Measurements from ENCODE around the gene TLR1. TPM values are rescaled to one million over a fixed set of nuclear protein-coding genes. Genes with fewer than 3 reads are reported as not detected.

Gene TLR1, protein sequence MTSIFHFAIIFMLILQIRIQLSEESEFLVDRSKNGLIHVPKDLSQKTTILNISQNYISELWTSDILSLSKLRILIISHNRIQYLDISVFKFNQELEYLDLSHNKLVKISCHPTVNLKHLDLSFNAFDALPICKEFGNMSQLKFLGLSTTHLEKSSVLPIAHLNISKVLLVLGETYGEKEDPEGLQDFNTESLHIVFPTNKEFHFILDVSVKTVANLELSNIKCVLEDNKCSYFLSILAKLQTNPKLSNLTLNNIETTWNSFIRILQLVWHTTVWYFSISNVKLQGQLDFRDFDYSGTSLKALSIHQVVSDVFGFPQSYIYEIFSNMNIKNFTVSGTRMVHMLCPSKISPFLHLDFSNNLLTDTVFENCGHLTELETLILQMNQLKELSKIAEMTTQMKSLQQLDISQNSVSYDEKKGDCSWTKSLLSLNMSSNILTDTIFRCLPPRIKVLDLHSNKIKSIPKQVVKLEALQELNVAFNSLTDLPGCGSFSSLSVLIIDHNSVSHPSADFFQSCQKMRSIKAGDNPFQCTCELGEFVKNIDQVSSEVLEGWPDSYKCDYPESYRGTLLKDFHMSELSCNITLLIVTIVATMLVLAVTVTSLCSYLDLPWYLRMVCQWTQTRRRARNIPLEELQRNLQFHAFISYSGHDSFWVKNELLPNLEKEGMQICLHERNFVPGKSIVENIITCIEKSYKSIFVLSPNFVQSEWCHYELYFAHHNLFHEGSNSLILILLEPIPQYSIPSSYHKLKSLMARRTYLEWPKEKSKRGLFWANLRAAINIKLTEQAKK
- 0.13 and 0.26 TPM in 2 replicates for total RNA-seq

DNA sequence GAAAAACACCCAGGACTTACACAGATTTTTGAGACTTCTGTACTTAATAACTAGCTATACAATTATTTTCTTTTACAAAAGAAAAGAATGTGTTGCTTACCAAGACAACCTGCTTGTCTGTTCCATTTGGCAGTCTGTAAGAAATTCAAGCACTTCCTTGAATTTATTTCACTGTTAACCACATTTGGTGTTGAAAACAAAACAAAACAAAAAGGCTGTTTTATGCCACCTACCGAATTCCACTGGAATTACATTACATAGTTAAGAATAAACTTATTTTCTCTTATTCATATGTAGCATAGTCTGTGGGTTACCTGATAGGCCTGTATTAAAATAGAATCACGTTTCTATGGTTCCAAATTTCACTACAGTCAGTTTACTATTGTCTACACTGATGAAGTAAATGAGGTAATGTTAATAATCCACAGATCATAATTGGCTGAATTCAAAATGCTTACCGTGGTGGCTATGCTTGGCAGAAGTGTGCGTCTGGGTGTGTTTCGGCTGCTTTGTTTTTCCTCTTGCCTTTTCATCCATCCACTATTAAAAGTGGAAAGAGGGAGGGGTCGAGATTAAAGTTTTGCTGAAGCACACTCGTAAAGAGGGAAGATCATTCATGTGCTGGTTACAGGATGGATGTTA lies at the start of gene TLR1:
TSS of gene TLR1 (minus strand) at position 138 of the 642 bp plus-strand sequence. CDS start 5,960 bp downstream, outside the sequence.
- DNase-seq (ENCODE audit: low read depth) (peak; percentile 68), FAIRE-seq (no peak)
- Histone ChIP-seq H3K36me3 (ENCODE audit: control insufficient read depth, insufficient read depth, low read length) (no peaks in the 10 kb centered on the region), H3K27me3 (ENCODE audit: control insufficient read depth, insufficient read depth, low read length) (no peaks in the 10 kb centered on the region), H3K4me3 (ENCODE audit: low read depth, low read length) (no peak within 1 kb of the TSS)
- TF ChIP-seq, protein P1, sequence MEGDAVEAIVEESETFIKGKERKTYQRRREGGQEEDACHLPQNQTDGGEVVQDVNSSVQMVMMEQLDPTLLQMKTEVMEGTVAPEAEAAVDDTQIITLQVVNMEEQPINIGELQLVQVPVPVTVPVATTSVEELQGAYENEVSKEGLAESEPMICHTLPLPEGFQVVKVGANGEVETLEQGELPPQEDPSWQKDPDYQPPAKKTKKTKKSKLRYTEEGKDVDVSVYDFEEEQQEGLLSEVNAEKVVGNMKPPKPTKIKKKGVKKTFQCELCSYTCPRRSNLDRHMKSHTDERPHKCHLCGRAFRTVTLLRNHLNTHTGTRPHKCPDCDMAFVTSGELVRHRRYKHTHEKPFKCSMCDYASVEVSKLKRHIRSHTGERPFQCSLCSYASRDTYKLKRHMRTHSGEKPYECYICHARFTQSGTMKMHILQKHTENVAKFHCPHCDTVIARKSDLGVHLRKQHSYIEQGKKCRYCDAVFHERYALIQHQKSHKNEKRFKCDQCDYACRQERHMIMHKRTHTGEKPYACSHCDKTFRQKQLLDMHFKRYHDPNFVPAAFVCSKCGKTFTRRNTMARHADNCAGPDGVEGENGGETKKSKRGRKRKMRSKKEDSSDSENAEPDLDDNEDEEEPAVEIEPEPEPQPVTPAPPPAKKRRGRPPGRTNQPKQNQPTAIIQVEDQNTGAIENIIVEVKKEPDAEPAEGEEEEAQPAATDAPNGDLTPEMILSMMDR (IDR thresholded peaks at IDR 0.05; ENCODE audit: insufficient read depth, low read length, severe bottlenecking) = peak; percentile 31

- H3K36me3 ChIP-seq (ENCODE audit: control insufficient read depth, insufficient read depth, low read length) = no peaks in the 10 kb centered on the region
- no peak for FAIRE-seq
- no peaks in the 10 kb centered on the region for H3K27me3 ChIP-seq (ENCODE audit: control insufficient read depth, insufficient read depth, low read length)
- no peak overlapping the region for H3K4me3 ChIP-seq (ENCODE audit: low read depth, low read length)
- TF ChIP-seq, protein P1 (IDR thresholded peaks at IDR 0.05; ENCODE audit: insufficient read depth, low read length, severe bottlenecking) = no peak
- DNase-seq (ENCODE audit: low read depth) = no peak
These were observed 41.4 kb upstream of the TLR1 start for GRCh38 chr4:38846015-38846414.

GRCh38 chr4:38842994-38843393 lies 38.4 kb upstream of the TLR1 start:
- FAIRE-seq (no peak), DNase-seq (ENCODE audit: low read depth) (no peak)
- H3K27me3 ChIP-seq (ENCODE audit: control insufficient read depth, insufficient read depth, low read length) = no peaks in the 10 kb centered on the region
- no peaks in the 10 kb centered on the region for H3K36me3 ChIP-seq (ENCODE audit: control insufficient read depth, insufficient read depth, low read length)
- TF ChIP-seq, protein P1 (IDR thresholded peaks at IDR 0.05; ENCODE audit: insufficient read depth, low read length, severe bottlenecking) = no peak
- H3K4me3 ChIP-seq (ENCODE audit: low read depth, low read length) = no peak overlapping the region

- FAIRE-seq (no peak), DNase-seq (ENCODE audit: low read depth) (peak; percentile 68)
- H3K27me3 ChIP-seq (ENCODE audit: control insufficient read depth, insufficient read depth, low read length) = no peaks in the 10 kb centered on the region
- TF ChIP-seq, protein P1 (IDR thresholded peaks at IDR 0.05; ENCODE audit: insufficient read depth, low read length, severe bottlenecking) = no peak
- no peak overlapping the region for H3K4me3 ChIP-seq (ENCODE audit: low read depth, low read length)
- H3K36me3 ChIP-seq (ENCODE audit: control insufficient read depth, insufficient read depth, low read length) = no peaks in the 10 kb centered on the region
These were observed 33.3 kb upstream of the TLR1 start for GRCh38 chr4:38837849-38838248.

DNA sequence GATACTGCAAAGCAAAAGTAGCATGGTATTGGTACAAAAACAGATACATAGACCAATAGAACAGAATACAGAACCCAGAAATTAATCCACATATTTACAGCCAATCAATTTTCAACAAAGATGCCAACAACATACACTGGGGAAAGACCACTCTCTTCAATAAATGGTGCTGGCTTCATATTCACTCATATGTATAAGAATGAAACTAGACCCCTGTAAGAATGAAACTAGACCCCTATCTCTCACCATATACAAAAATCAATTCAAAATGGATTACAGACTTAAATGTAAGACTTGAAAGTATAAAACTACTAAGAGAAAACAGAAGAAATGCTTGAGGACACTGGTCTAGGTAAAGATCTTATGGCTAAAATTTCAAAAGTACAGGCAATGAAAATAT lies 32.7 kb upstream of the TLR1 start:
- no peak for FAIRE-seq
- no peaks in the 10 kb centered on the region for H3K36me3 ChIP-seq (ENCODE audit: control insufficient read depth, insufficient read depth, low read length)
- H3K4me3 ChIP-seq (ENCODE audit: low read depth, low read length) = no peak overlapping the region
- no peaks in the 10 kb centered on the region for H3K27me3 ChIP-seq (ENCODE audit: control insufficient read depth, insufficient read depth, low read length)
- DNase-seq (ENCODE audit: low read depth) = no peak
- TF ChIP-seq, protein P1 (IDR thresholded peaks at IDR 0.05; ENCODE audit: insufficient read depth, low read length, severe bottlenecking) = no peak
